ENCODE data around the gene CXCL8. TPM values are rescaled to one million over a fixed set of nuclear protein-coding genes. Genes with fewer than 3 reads are reported as not detected.

The CXCL8 gene
- total RNA-seq, 3 donors from 2014 or later (not counting 1 experiment from before 2014, with no cell fraction given): 59.5 to 460 (median 81.1) TPM

DNA sequence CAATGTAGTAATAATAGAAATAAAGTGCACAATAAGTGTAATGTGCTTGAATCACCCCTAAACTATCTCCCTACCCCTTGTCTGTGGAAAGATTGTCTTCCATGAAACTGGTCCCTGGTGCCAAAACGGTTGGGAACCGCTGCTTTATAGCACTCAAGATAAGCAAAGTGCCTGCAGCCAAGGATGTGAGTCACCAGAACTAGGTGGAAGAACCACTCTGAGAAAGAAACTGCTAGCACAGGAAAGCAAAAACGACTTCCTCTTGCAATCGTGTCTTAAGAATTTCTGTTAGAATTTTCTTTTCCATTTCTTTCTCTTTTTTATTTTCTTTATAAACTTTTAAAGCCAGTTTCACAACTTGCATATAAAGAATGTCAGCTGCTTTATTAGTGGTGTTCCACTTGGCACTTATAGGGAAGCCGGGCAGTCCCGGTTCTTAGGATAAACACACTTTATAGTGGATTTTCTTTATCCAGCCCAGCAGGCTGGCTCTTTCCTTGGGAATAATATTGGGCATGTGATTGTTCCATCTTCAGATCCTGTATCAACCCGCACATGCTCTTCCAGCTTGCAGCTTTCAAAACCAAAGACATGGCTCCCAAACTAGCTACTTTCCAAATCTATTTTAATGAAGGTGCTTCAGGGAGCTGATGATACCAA is 32.3 kb upstream of the CXCL8 start:
- intact Hi-C loops (cut with micrococcal nuclease): no loop called here
- WGBS (ENCODE audit: insufficient coverage): 42% methylated on average over 7 of the region's 7 CpGs
- H3K36me3 Mint-ChIP-seq: no peaks in the 10 kb centered on the region
- no peak for ATAC-seq
- Histone ChIP-seq H3K36me3 (ENCODE audit: control insufficient read depth, insufficient read depth, low read length) (no peaks in the 10 kb centered on the region), H3K4me3 (ENCODE audit: low read length) (no peak overlapping the region), H3K27me3 (ENCODE audit: control insufficient read depth, insufficient read depth, low read length) (no peaks in the 10 kb centered on the region), H3K4me1 (ENCODE audit: control insufficient read depth, insufficient read depth, low read length) (no peaks in the 10 kb centered on the region), H3K9me3 (ENCODE audit: control insufficient read depth, insufficient read depth, low read length) (no peaks in the 10 kb centered on the region), H3K27ac (ENCODE audit: low read length) (no peak overlapping the region)
- no peak for DNase-seq
- no peak overlapping the region for H3K4me3 Mint-ChIP-seq
- H3K4me1 Mint-ChIP-seq: no peaks in the 10 kb centered on the region
- TF ChIP-seq, protein P1, sequence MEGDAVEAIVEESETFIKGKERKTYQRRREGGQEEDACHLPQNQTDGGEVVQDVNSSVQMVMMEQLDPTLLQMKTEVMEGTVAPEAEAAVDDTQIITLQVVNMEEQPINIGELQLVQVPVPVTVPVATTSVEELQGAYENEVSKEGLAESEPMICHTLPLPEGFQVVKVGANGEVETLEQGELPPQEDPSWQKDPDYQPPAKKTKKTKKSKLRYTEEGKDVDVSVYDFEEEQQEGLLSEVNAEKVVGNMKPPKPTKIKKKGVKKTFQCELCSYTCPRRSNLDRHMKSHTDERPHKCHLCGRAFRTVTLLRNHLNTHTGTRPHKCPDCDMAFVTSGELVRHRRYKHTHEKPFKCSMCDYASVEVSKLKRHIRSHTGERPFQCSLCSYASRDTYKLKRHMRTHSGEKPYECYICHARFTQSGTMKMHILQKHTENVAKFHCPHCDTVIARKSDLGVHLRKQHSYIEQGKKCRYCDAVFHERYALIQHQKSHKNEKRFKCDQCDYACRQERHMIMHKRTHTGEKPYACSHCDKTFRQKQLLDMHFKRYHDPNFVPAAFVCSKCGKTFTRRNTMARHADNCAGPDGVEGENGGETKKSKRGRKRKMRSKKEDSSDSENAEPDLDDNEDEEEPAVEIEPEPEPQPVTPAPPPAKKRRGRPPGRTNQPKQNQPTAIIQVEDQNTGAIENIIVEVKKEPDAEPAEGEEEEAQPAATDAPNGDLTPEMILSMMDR (IDR thresholded peaks at IDR 0.05): no peak
- H3K27me3 Mint-ChIP-seq (ENCODE audit: low read depth in 2 of 2): no peaks in the 10 kb centered on the region
- peaks cover 4 to 5% of the 10 kb centered on the region in 2 donors for H3K9me3 Mint-ChIP-seq
- H3K27ac Mint-ChIP-seq: no peak overlapping the region

DNA sequence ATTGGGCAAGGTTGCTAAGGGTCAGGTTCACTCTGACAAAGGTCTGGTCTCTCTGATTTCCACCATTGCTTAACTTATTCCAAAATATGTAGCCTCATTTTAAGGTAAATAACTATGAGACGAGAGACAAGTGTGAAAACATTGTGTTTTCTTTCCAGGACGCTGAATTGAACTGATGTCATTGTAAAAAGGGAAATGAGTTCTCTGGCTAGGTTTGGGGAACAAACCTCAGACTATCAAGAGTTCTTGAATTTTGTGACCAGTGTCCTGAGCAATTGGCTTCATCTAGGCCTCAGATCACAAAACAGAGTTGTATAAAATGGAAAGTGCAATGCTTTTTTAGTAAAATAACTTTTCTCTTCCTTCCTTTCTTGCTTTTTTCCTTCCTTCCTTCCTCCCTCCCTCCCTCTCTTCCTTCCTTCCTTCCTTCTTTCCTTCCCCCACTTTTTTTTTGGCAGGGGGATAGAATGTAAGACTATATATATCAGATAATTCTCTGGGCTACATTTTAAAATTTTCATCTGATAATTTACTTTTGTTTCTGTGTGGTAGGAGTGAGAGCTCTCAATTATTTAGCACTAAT is 30.8 kb upstream of the CXCL8 start:
- Mint-ChIP-seq H3K36me3 (no peaks in the 10 kb centered on the region), H3K9me3 (peaks cover 4 to 5% of the 10 kb centered on the region in 2 donors), H3K4me3 (no peak overlapping the region), H3K27ac (no peak overlapping the region), H3K27me3 (ENCODE audit: low read depth in 2 of 2) (no peaks in the 10 kb centered on the region), H3K4me1 (no peaks in the 10 kb centered on the region)
- ATAC-seq: peak in 1 of 3 donors; percentile 61
- no peak overlapping the region for H3K27ac ChIP-seq (ENCODE audit: low read length)
- intact Hi-C loops (cut with micrococcal nuclease): no loop called here
- no peaks in the 10 kb centered on the region for H3K9me3 ChIP-seq (ENCODE audit: control insufficient read depth, insufficient read depth, low read length)
- TF ChIP-seq, protein P1 (IDR thresholded peaks at IDR 0.05): no peak
- WGBS (ENCODE audit: insufficient coverage): 16% methylated on average over 2 of the region's 2 CpGs
- H3K27me3 ChIP-seq (ENCODE audit: control insufficient read depth, insufficient read depth, low read length): no peaks in the 10 kb centered on the region
- H3K4me1 ChIP-seq (ENCODE audit: control insufficient read depth, insufficient read depth, low read length): no peaks in the 10 kb centered on the region
- no peaks in the 10 kb centered on the region for H3K36me3 ChIP-seq (ENCODE audit: control insufficient read depth, insufficient read depth, low read length)
- H3K4me3 ChIP-seq (ENCODE audit: low read length): no peak overlapping the region
- DNase-seq: no peak

DNA sequence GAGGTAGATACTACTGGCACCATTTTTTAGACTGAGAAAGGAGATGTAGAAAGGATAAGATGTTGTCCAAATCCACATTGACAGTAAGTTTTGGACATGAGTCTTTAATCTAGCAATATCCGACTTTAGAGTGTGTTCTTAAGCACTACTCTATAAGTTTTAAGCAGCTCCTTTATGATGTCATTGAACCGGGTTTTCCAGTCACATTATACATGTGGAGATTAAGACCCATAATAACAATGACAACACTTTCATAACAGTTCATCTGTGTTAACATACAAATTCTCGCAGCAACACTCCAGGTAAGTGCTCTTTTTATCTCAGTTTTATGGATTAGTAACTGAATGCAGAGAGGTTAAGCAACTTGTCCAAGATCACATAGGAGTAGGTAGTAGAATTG is 30.3 kb upstream of the CXCL8 start:
- no peaks in the 10 kb centered on the region for H3K27me3 ChIP-seq (ENCODE audit: control insufficient read depth, insufficient read depth, low read length)
- TF ChIP-seq, protein P1 (IDR thresholded peaks at IDR 0.05): no peak
- no peaks in the 10 kb centered on the region for H3K9me3 ChIP-seq (ENCODE audit: control insufficient read depth, insufficient read depth, low read length)
- Mint-ChIP-seq H3K27me3 (ENCODE audit: low read depth in 2 of 2) (no peaks in the 10 kb centered on the region), H3K27ac (no peak overlapping the region), H3K36me3 (no peaks in the 10 kb centered on the region), H3K4me1 (no peaks in the 10 kb centered on the region), H3K9me3 (peaks cover 4 to 5% of the 10 kb centered on the region in 2 donors), H3K4me3 (no peak overlapping the region)
- no peak overlapping the region for H3K27ac ChIP-seq (ENCODE audit: low read length)
- H3K4me1 ChIP-seq (ENCODE audit: control insufficient read depth, insufficient read depth, low read length): no peaks in the 10 kb centered on the region
- no peaks in the 10 kb centered on the region for H3K36me3 ChIP-seq (ENCODE audit: control insufficient read depth, insufficient read depth, low read length)
- intact Hi-C loops (cut with micrococcal nuclease): no loop called here
- ATAC-seq (no peak), DNase-seq (no peak)
- WGBS (ENCODE audit: insufficient coverage): 94% methylated on average over 3 of the region's 3 CpGs
- H3K4me3 ChIP-seq (ENCODE audit: low read length): no peak overlapping the region
